Subcutaneous abdominal adipose tissue (tissue), 5 donors: Measurements from ENCODE around the gene LRCH1.

Experiments
- H3K27ac ChIP-seq: one replicate; pipeline ENCODE4 v1.7.0; 2013; ENCODE audit warnings: low read depth, mild to moderate bottlenecking, inconsistent platforms, low read length, moderate library complexity
- H3K27me3 ChIP-seq, 5 donors: one replicate each; pipeline ENCODE4 v1.7.0; 2013; ENCODE audit warnings: low read length in 5 of 5, inconsistent platforms in 1 of 5; ENCODE audit not compliant: control insufficient read depth in 5 of 5, insufficient read depth in 4 of 5
- H3K36me3 ChIP-seq, 5 donors: one replicate each; pipeline ENCODE4 v1.7.0; 2013; ENCODE audit warnings: low read length in 5 of 5; ENCODE audit not compliant: control insufficient read depth in 5 of 5, insufficient read depth in 5 of 5
- H3K4me1 ChIP-seq, 5 donors: one replicate each; pipeline ENCODE4 v1.7.0; 2013; ENCODE audit warnings: low read length in 5 of 5, mild to moderate bottlenecking in 3 of 5, moderate library complexity in 1 of 5; ENCODE audit not compliant: control insufficient read depth in 5 of 5, insufficient read depth in 5 of 5
- H3K4me3 ChIP-seq, 5 donors: one replicate each; pipeline ENCODE4 v1.7.0; 2013; ENCODE audit warnings: low read length in 5 of 5, low read depth in 1 of 5
- H3K9ac ChIP-seq, 5 donors: one replicate each; pipeline ENCODE4 v1.7.0; 2013; ENCODE audit warnings: low read length in 5 of 5, mild to moderate bottlenecking in 4 of 5, moderate library complexity in 3 of 5
- H3K9me3 ChIP-seq, 5 donors: one replicate each; pipeline ENCODE4 v1.7.0; 2013; ENCODE audit warnings: low read length in 5 of 5; ENCODE audit not compliant: control insufficient read depth in 5 of 5
- donor health status: healthy.
- donor health status: healthy.
- donor health status: healthy.
- donor health status: healthy.
- donor health status: healthy.

Gene LRCH1

GRCh38 chr13:46618694-46619254, 65.8 kb downstream of the LRCH1 start:
- no peaks in the 10 kb centered on the region for H3K27me3 ChIP-seq
- no peaks in the 10 kb centered on the region for H3K9me3 ChIP-seq
- H3K9ac ChIP-seq = no peak overlapping the region
- H3K4me3 ChIP-seq = no peak overlapping the region
- no peak overlapping the region for H3K27ac ChIP-seq
- peaks cover 2 to 61% (median 54%) of the 10 kb centered on the region in 5 donors for H3K4me1 ChIP-seq
- H3K36me3 ChIP-seq = no peaks in the 10 kb centered on the region

GRCh38 chr13:46620029-46620428, 67.1 kb downstream of the LRCH1 start:
- Histone ChIP-seq H3K4me1 (peaks cover 2 to 65% (median 48%) of the 10 kb centered on the region in 5 donors), H3K36me3 (no peaks in the 10 kb centered on the region), H3K9ac (no peak overlapping the region), H3K27ac (no peak overlapping the region), H3K4me3 (no peak overlapping the region), H3K27me3 (no peaks in the 10 kb centered on the region), H3K9me3 (no peaks in the 10 kb centered on the region)

GRCh38 chr13:46620471-46620870, 67.5 kb downstream of the LRCH1 start:
- Histone ChIP-seq H3K9ac (no peak overlapping the region), H3K4me1 (peaks cover 2 to 60% (median 44%) of the 10 kb centered on the region in 5 donors), H3K27ac (no peak overlapping the region), H3K27me3 (no peaks in the 10 kb centered on the region), H3K4me3 (no peak overlapping the region), H3K9me3 (no peaks in the 10 kb centered on the region), H3K36me3 (no peaks in the 10 kb centered on the region)

- Histone ChIP-seq H3K27me3 (no peaks in the 10 kb centered on the region), H3K4me3 (no peak overlapping the region), H3K9me3 (no peaks in the 10 kb centered on the region), H3K4me1 (peaks cover 2 to 54% (median 37%) of the 10 kb centered on the region in 5 donors), H3K9ac (no peak overlapping the region), H3K36me3 (no peaks in the 10 kb centered on the region), H3K27ac (no peak overlapping the region)
Measured at GRCh38 chr13:46621133-46621532, 68.2 kb downstream of the LRCH1 start.

- no peaks in the 10 kb centered on the region for H3K27me3 ChIP-seq
- H3K36me3 ChIP-seq = no peaks in the 10 kb centered on the region
- H3K4me3 ChIP-seq = no peak overlapping the region
- peaks cover 1 to 51% (median 34%) of the 10 kb centered on the region in 5 donors for H3K4me1 ChIP-seq
- no peak overlapping the region for H3K9ac ChIP-seq
- H3K27ac ChIP-seq = no peak overlapping the region
- no peaks in the 10 kb centered on the region for H3K9me3 ChIP-seq
Measured at GRCh38 chr13:46621792-46622629, 69.0 kb downstream of the LRCH1 start.

- Histone ChIP-seq H3K9ac (no peak overlapping the region), H3K36me3 (no peaks in the 10 kb centered on the region), H3K9me3 (no peaks in the 10 kb centered on the region), H3K27ac (no peak overlapping the region), H3K27me3 (no peaks in the 10 kb centered on the region), H3K4me3 (no peak overlapping the region), H3K4me1 (peaks cover 0 to 44% (median 31%) of the 10 kb centered on the region in 5 donors)
Measured at GRCh38 chr13:46622630-46623256, 69.8 kb downstream of the LRCH1 start.

GRCh38 chr13:46624353-46624752, 71.4 kb downstream of the LRCH1 start:
- Histone ChIP-seq H3K9ac (no peak overlapping the region), H3K36me3 (no peaks in the 10 kb centered on the region), H3K4me3 (no peak overlapping the region), H3K27ac (no peak overlapping the region), H3K27me3 (no peaks in the 10 kb centered on the region), H3K9me3 (no peaks in the 10 kb centered on the region), H3K4me1 (peaks cover 0 to 38% (median 28%) of the 10 kb centered on the region in 5 donors)

GRCh38 chr13:46624821-46625220, 71.9 kb downstream of the LRCH1 start:
- Histone ChIP-seq H3K27me3 (no peaks in the 10 kb centered on the region), H3K27ac (no peak overlapping the region), H3K4me3 (no peak overlapping the region), H3K4me1 (peaks cover 0 to 42% (median 28%) of the 10 kb centered on the region in 5 donors), H3K9ac (no peak overlapping the region), H3K9me3 (no peaks in the 10 kb centered on the region), H3K36me3 (no peaks in the 10 kb centered on the region)

GRCh38 chr13:46627462-46627861, 74.5 kb downstream of the LRCH1 start:
- no peak overlapping the region for H3K4me3 ChIP-seq
- H3K4me1 ChIP-seq = peaks cover 2 to 37% (median 11%) of the 10 kb centered on the region in 5 donors
- H3K27ac ChIP-seq = no peak overlapping the region

More at GRCh38 chr13:46627462-46627861, 74.5 kb downstream of the LRCH1 start:
- H3K9me3 ChIP-seq = no peaks in the 10 kb centered on the region
- no peaks in the 10 kb centered on the region for H3K36me3 ChIP-seq
- H3K9ac ChIP-seq = no peak overlapping the region
- H3K27me3 ChIP-seq = no peaks in the 10 kb centered on the region
